Choroid plexus epithelial cell (primary cell): ENCODE data around the gene CYGB.

Source experiments
- DNase-seq: peaks from one replicate; pipeline ENCODE4 v3.0.0-alpha.2; 2010; ENCODE audit warnings: low read depth
- H3K4me3 ChIP-seq: 2 replicates; pipeline ENCODE4 v1.5.1; 2011; ENCODE audit warnings: low read depth, mild to moderate bottlenecking, control low read depth, low read length, moderate library complexity
- TF ChIP-seq, protein P1 (sequence below): conservative IDR thresholded peaks from 2 replicates; pipeline ENCODE4 v1.5.1; 2011; ENCODE audit warnings: low read depth, mild to moderate bottlenecking, control low read depth, inconsistent platforms, low read length, moderate library complexity

CYGB gene

GRCh38 chr17:76487451-76488192 lies 49.9 kb downstream of the CYGB start:
- no peak overlapping the region for H3K4me3 ChIP-seq
- no peak for DNase-seq
- TF ChIP-seq, protein P1, sequence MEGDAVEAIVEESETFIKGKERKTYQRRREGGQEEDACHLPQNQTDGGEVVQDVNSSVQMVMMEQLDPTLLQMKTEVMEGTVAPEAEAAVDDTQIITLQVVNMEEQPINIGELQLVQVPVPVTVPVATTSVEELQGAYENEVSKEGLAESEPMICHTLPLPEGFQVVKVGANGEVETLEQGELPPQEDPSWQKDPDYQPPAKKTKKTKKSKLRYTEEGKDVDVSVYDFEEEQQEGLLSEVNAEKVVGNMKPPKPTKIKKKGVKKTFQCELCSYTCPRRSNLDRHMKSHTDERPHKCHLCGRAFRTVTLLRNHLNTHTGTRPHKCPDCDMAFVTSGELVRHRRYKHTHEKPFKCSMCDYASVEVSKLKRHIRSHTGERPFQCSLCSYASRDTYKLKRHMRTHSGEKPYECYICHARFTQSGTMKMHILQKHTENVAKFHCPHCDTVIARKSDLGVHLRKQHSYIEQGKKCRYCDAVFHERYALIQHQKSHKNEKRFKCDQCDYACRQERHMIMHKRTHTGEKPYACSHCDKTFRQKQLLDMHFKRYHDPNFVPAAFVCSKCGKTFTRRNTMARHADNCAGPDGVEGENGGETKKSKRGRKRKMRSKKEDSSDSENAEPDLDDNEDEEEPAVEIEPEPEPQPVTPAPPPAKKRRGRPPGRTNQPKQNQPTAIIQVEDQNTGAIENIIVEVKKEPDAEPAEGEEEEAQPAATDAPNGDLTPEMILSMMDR: no peak

DNA sequence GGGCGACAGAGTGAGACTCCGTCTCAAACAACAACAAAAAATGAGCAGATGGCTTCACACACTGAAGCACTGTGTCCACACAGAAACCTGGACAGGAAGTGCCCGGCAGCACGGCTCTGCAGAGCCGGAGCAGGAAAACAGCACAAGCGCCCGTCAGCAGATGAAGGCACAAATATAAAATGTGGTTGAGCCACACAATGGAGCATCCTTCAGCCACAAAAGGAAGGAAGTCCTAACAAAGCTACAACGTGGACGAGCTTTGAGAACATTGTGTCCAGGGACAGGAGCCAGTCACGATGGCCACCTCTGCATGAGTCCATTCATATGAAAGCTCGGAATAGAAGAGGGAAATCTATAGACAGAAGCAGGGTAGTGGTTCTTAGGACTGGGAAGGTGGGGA lies 51.9 kb downstream of the CYGB start:
- DNase-seq: peak; percentile 48
- H3K4me3 ChIP-seq: no peak overlapping the region
- TF ChIP-seq, protein P1: no peak

GRCh38 chr17:76484228-76484725 lies 53.2 kb downstream of the CYGB start:
- DNase-seq: no peak

DNA sequence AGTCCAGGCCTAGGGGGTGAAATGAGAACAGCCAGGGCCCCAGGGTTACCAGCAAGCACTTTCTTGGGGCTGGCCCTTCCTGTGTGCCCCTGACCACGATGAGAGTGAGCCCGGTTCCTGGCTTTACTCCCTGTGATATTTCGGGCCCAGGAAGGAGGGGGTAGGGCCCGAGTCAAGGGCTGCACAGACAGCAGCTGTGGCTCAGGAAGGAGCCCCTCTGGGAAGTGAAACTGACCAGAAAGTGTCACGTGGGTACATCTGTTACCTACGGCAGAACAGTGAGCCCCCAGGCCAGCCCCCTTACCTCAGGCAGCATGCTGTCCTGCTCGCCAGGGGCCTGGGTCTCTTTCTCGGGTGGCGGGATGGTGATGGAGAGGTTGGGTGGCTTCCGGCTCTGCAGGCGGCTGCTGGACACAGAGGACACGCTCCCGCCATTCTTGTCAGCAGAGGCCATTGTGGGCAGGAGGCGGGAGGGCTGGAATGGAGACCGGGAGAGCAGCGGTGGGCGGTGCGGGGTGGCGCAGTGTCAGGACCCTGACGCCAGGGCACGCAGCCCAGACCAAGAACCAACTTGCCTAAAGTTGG lies 56.3 kb downstream of the CYGB start:
- TF ChIP-seq, protein P1: no peak
- no peak overlapping the region for H3K4me3 ChIP-seq
- peak; percentile 15 for DNase-seq

More at GRCh38 chr17:76484228-76484725, 53.2 kb downstream of the CYGB start:
- H3K4me3 ChIP-seq: no peak overlapping the region
- TF ChIP-seq, protein P1: no peak

- TF ChIP-seq, protein P1: no peak
- no peak overlapping the region for H3K4me3 ChIP-seq
- DNase-seq: peak; percentile 39
Measured at GRCh38 chr17:76480632-76481031, 56.9 kb downstream of the CYGB start.

DNA sequence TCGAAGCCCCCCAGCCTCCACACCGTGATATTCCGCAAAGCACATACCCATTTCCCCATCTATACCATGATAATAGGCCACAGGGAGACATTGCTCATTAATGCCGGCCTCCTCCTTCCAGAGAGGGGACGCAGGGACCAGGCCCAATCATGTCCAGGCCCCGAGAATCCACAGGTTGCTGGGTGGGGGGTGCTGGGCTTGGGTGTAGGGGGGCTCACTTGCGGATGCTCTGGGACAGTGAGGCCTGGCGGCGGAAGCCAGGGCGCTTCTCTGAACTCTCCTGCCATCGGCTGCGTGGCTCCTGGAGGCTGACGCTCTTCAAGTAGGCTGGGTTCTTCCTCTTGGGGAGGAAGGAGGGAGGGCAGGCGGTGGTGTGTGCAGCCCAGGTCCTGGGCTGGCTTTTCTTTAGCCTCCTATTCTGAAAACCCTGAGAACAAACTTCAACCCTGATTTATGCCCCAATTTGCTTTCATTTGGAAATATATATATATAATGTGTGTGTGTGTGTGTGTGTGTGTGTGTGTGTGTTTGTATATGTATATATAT lies 57.9 kb downstream of the CYGB start:
- TF ChIP-seq, protein P1: no peak
- no peak for DNase-seq
- no peak overlapping the region for H3K4me3 ChIP-seq
